ENCODE results near the gene CRAT.

CRAT gene

GRCh38 chr9:129110740-129111527 is at the start of gene CRAT, which contains the start of gene PTPA:
CRAT (minus strand) TSS chr9:129110793; CDS start chr9:129110509, 284 bp downstream.
PTPA (plus strand) TSS chr9:129111415; CDS start chr9:129111601, 186 bp downstream.
- no peak for DNase-seq

- DNase-seq: no peak
These were observed 45.6 kb upstream of the CRAT start for GRCh38 chr9:129156163-129156562.

- DNase-seq: no peak
These were observed 44.4 kb upstream of the CRAT start for GRCh38 chr9:129154866-129155477.

- DNase-seq: no peak
These were observed 40.9 kb upstream of the CRAT start for GRCh38 chr9:129151469-129151868.

GRCh38 chr9:129150672-129151211 is 40.1 kb upstream of the CRAT start:
- DNase-seq: no peak

GRCh38 chr9:129150122-129150521 is 39.5 kb upstream of the CRAT start:
- no peak for DNase-seq

GRCh38 chr9:129149442-129149841 is 38.8 kb upstream of the CRAT start:
- no peak for DNase-seq

- DNase-seq: no peak
These were observed 38.0 kb upstream of the CRAT start for GRCh38 chr9:129148463-129149204.

GRCh38 chr9:129146441-129146941 is 35.9 kb upstream of the CRAT start:
- DNase-seq: no peak

GRCh38 chr9:129145841-129146292 is 35.3 kb upstream of the CRAT start:
- DNase-seq: no peak

- DNase-seq: no peak
These were observed 34.7 kb upstream of the CRAT start for GRCh38 chr9:129145316-129145715.

GRCh38 chr9:129143031-129143927 is 32.7 kb upstream of the CRAT start:
- DNase-seq: no peak

- DNase-seq: no peak
These were observed 31.7 kb upstream of the CRAT start for GRCh38 chr9:129142138-129142935.

- no peak for DNase-seq
These were observed 30.8 kb upstream of the CRAT start for GRCh38 chr9:129141066-129142041.

- no peak for DNase-seq
These were observed 29.9 kb upstream of the CRAT start for GRCh38 chr9:129140397-129141065.

GRCh38 chr9:129139993-129140396 is 29.4 kb upstream of the CRAT start:
- peak; percentile 72 for DNase-seq

GRCh38 chr9:129139233-129139992 is 28.8 kb upstream of the CRAT start:
- peak; percentile 39 for DNase-seq

GRCh38 chr9:129138476-129139232 is 28.1 kb upstream of the CRAT start:
- no peak for DNase-seq

Data from SIG-M5 (cell line).